Esophagus muscularis mucosa (tissue), 4 donors: ENCODE measurements around the gene STIL. TPM values are rescaled to one million over a fixed set of nuclear protein-coding genes. Genes with fewer than 3 reads are reported as not detected.
"Not testable (repeated sequence)": the region's sequence is repeated elsewhere in the genome, so short reads cannot be mapped to it uniquely, and the experiment has no call there.

Experiments
- DNase-seq: peaks from one replicate; pipeline ENCODE4 v3.0.0-alpha.2; 2017; ENCODE audit errors: extremely low spot score
- H3K27ac ChIP-seq, 4 donors: fragments of 200-600 bp; sonication (generic); replicated peaks in 1 of 4; 1 replicate in 3 of 4; 2 replicates in 1 of 4; pipeline ENCODE4 v1.5.1; 2016 to 2019; ENCODE audit warnings: mild to moderate bottlenecking in 1 of 4
- H3K27me3 ChIP-seq, 4 donors: fragments of 200-600 bp; sonication (generic); one replicate each; pipeline versions ENCODE4 v1.5.1 to v1.6.0; 2016 to 2019
- H3K36me3 ChIP-seq, 4 donors: fragments of 200-600 bp; sonication (generic); one replicate each; pipeline ENCODE4 v1.5.1; 2016 to 2019
- H3K4me1 ChIP-seq, 4 donors: fragments of 200-600 bp; sonication (generic); one replicate each; pipeline ENCODE4 v1.5.1; 2016 to 2019
- H3K4me3 ChIP-seq, 4 donors: fragments of 200-600 bp; sonication (generic); 1 replicate in 2 of 4; 2 replicates in 2 of 4; pipeline ENCODE4 v1.5.1; 2016 to 2019; ENCODE audit warnings: mild to moderate bottlenecking in 4 of 4, moderate library complexity in 1 of 4
- H3K9me3 ChIP-seq, 4 donors: fragments of 200-600 bp; sonication (generic); 1 replicate in 3 of 4; 2 replicates in 1 of 4; pipeline ENCODE4 v1.5.1; 2016 to 2019
- CTCF ChIP-seq, 3 experiments: fragments of 200-600 bp in 2 of 3; fragments of 450-650 bp in 1 of 3; sonication (generic) in 2 of 3; IDR thresholded peaks; one replicate each; pipeline ENCODE4 v1.5.1; 2017 to 2019; ENCODE audit warnings: antibody characterized with exemption in 3 of 3, mild to moderate bottlenecking in 2 of 3, moderate library complexity in 1 of 3
- EP300 ChIP-seq: sonication (generic); formaldehyde crosslinking; IDR thresholded peaks from one replicate; pipeline ENCODE4 v1.6.1; 2017; ENCODE audit warnings: antibody characterized with exemption
- POLR2A ChIP-seq: fragments of 450-650 bp; IDR thresholded peaks from one replicate; pipeline ENCODE4 v1.6.1; 2017; ENCODE audit warnings: antibody characterized with exemption, moderate library complexity, mild to moderate bottlenecking, low read depth
- POLR2AphosphoS5 ChIP-seq, 2 donors: sonication (generic); formaldehyde crosslinking; IDR thresholded peaks; one replicate each; pipeline ENCODE4 v1.6.1; 2017; ENCODE audit warnings: antibody characterized with exemption in 2 of 2
- WGBS: methylation state at CpG from one replicate; pipeline ENCODE4 v1.1.5; 2018; 5-methylcytosine and 5-hydroxymethylcytosine counted together
- intact Hi-C: fragments of 100-400 bp; cut with DNase I; formaldehyde crosslinking; loops from one replicate; pipeline ENCODE4 v1.15.1; 2023
- total RNA-seq, 4 donors: library from RNA; depleted of rRNA; stranded (reverse); fragments of >200 nt; gene quantifications; one replicate each; pipeline versions ENCODE4 v1.1.0 to v1.2.1, GENCODE V29; 2016

The STIL gene
- total RNA-seq, 4 donors from 2014 or later, result 0.06 to 2.5 (median 0.78) TPM

- DNase-seq, result no peak
- Histone ChIP-seq H3K27me3 (no peaks in the 10 kb centered on the region), H3K9me3 (no peaks in the 10 kb centered on the region), H3K36me3 (no peaks in the 10 kb centered on the region), H3K4me3 (no peak overlapping the region), H3K4me1 (no peaks in the 10 kb centered on the region), H3K27ac (no peak overlapping the region)
- WGBS, result 84% methylated on average over 3 of the region's 3 CpGs
- no peak for TF ChIP-seq CTCF (IDR thresholded peaks at IDR 0.05)
- no peak for TF ChIP-seq EP300
- no peak for TF ChIP-seq POLR2A
- TF ChIP-seq POLR2AphosphoS5 (IDR thresholded peaks at IDR 0.05), result no peak
- intact Hi-C loops, result no loop called here
Observed at GRCh38 chr1:47324682-47325081, 10.7 kb upstream of the STIL start.

GRCh38 chr1:47323599-47324031 is 9.7 kb upstream of the STIL start:
- H3K9me3 ChIP-seq, result no peaks in the 10 kb centered on the region
- no peak overlapping the region for H3K4me3 ChIP-seq
- H3K27me3 ChIP-seq, result no peaks in the 10 kb centered on the region
- WGBS, result 44% methylated on average over 1 of the region's 1 CpG
- no peak overlapping the region for H3K27ac ChIP-seq
- no peak for DNase-seq
- H3K36me3 ChIP-seq, result no peaks in the 10 kb centered on the region
- intact Hi-C loops, result no loop called here
- TF ChIP-seq EP300, result no peak
- no peak for TF ChIP-seq CTCF (IDR thresholded peaks at IDR 0.05)
- H3K4me1 ChIP-seq, result no peaks in the 10 kb centered on the region

GRCh38 chr1:47319968-47320367 is 6.0 kb upstream of the STIL start:
- H3K27ac ChIP-seq, H3K36me3 ChIP-seq, H3K4me3 ChIP-seq, intact Hi-C loops, H3K27me3 ChIP-seq, DNase-seq, H3K4me1 ChIP-seq, H3K9me3 ChIP-seq: not testable (repeated sequence)
- 95% methylated on average over 14 of the region's 14 CpGs for WGBS

- peaks cover 7 to 10% (median 10%) of the 10 kb centered on the region in 4 donors for H3K4me1 ChIP-seq
- TF ChIP-seq EP300 (no peak), POLR2AphosphoS5 (IDR thresholded peaks at IDR 0.05) (no peak), CTCF (IDR thresholded peaks at IDR 0.05) (no peak), POLR2A (no peak)
- DNase-seq, result no peak
- no peak overlapping the region for H3K27ac ChIP-seq
- 58% methylated on average over 1 of the region's 1 CpG for WGBS
- H3K36me3 ChIP-seq, result no peaks in the 10 kb centered on the region
- H3K9me3 ChIP-seq, result no peaks in the 10 kb centered on the region
- H3K4me3 ChIP-seq, result no peak overlapping the region
- H3K27me3 ChIP-seq, result no peaks in the 10 kb centered on the region
- intact Hi-C loops, result loop anchor here (2.0 kb wide), 1 partner anchor 15 kb away; the partner anchor contains the start of gene CMPK1
Observed at GRCh38 chr1:47317841-47318240, 3.9 kb upstream of the STIL start.

GRCh38 chr1:47309427-47309826 is 4.5 kb downstream of the STIL start:
- no peak for TF ChIP-seq CTCF (IDR thresholded peaks at IDR 0.05)
- TF ChIP-seq POLR2A, result no peak
- TF ChIP-seq EP300, result no peak
- no peak for TF ChIP-seq POLR2AphosphoS5 (IDR thresholded peaks at IDR 0.05)
- Histone ChIP-seq H3K4me3 (no peak overlapping the region), H3K9me3 (no peaks in the 10 kb centered on the region), H3K27ac (no peak overlapping the region), H3K27me3 (no peaks in the 10 kb centered on the region), H3K4me1 (peaks cover 7 to 12% (median 8%) of the 10 kb centered on the region in 4 donors), H3K36me3 (peaks cover 0 to 3% (median 0%) of the 10 kb centered on the region in 4 donors)
- 87% methylated on average over 4 of the region's 4 CpGs for WGBS
- no peak for DNase-seq
- intact Hi-C loops, result no loop called here
